Body of pancreas (tissue), 4 donors: ENCODE results near the gene KXD1.
A peak's percentile ranks its signal among the peaks of the same experiment; 100 is the strongest.

Experiments used
- POLR2A ChIP-seq, 3 donors: fragments of 450-650 bp; IDR thresholded peaks; one replicate each; pipeline ENCODE4 v1.6.1; 2016; ENCODE audit warnings: antibody characterized with exemption in 3 of 3, mild to moderate bottlenecking in 2 of 3
- TF ChIP-seq, protein P1 (sequence below), 7 experiments: fragments of 450-650 bp in 4 of 7; fragments of 200-600 bp in 3 of 7; sonication (generic) in 3 of 7; IDR thresholded peaks; one replicate each; pipeline ENCODE4 v1.5.1; 2016 to 2019; ENCODE audit warnings: antibody characterized with exemption in 7 of 7

DNA sequence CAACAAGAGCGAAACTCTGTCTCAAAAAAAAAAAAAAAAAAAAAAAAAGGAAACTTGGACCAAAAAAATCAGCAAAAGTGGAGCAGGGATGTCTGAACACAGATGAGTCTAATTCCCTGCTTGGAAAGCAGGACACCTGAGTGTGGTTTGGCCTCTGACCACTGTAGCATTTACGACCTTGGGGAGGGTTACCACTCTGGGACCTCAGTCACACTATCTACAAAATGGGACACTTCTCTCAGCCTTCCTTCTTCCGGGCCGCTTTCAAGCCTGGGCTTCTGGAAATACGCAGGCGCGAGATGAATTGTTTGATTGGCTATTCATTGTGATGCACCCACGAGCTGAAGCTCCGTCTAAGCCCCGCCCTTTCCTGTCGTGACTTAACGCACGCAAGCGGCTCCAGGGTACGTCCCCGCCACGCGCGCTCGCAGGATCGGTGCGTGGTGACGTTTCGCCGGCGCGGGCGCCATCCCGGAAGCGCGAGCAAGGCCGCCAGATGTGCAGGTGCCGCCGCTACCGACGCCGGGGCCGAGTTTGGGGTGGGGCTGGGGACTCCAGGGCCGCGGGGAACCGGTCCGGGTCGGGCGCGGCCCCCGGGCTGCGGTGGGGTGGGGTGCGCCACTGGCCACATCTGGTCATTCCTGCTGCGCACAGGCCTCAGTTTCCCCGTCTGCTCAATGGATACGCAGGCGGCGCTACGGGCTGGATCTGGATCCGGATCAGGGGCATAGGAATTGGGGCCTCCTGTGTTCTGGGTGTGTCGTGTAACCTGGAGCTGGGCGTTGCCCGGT lies at the start of gene KXD1:
- TF ChIP-seq POLR2A (IDR thresholded peaks at IDR 0.05): peak; percentile 59 to 77 (median 67)
- TF ChIP-seq, protein P1, sequence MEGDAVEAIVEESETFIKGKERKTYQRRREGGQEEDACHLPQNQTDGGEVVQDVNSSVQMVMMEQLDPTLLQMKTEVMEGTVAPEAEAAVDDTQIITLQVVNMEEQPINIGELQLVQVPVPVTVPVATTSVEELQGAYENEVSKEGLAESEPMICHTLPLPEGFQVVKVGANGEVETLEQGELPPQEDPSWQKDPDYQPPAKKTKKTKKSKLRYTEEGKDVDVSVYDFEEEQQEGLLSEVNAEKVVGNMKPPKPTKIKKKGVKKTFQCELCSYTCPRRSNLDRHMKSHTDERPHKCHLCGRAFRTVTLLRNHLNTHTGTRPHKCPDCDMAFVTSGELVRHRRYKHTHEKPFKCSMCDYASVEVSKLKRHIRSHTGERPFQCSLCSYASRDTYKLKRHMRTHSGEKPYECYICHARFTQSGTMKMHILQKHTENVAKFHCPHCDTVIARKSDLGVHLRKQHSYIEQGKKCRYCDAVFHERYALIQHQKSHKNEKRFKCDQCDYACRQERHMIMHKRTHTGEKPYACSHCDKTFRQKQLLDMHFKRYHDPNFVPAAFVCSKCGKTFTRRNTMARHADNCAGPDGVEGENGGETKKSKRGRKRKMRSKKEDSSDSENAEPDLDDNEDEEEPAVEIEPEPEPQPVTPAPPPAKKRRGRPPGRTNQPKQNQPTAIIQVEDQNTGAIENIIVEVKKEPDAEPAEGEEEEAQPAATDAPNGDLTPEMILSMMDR (IDR thresholded peaks at IDR 0.05): peak in 2 of 7 experiments; percentile 7 to 13
